HUES48 (cell line): ENCODE results near the gene PRKCE.

Source experiments
- H3K27ac ChIP-seq: one replicate; pipeline ENCODE4 v1.7.0; 2013; ENCODE audit warnings: low read depth, low read length, inconsistent platforms
- H3K27me3 ChIP-seq: 2 replicates; pipeline ENCODE4 v1.6.1; 2013; ENCODE audit warnings: mild to moderate bottlenecking, low read length; ENCODE audit not compliant: control insufficient read depth, insufficient read depth
- H3K36me3 ChIP-seq: 2 replicates; pipeline ENCODE4 v1.6.1; 2013; ENCODE audit warnings: low read length; ENCODE audit not compliant: control insufficient read depth, insufficient read depth
- H3K4me1 ChIP-seq: 2 replicates; pipeline ENCODE4 v1.6.1; 2013; ENCODE audit warnings: mild to moderate bottlenecking, low read length; ENCODE audit not compliant: control insufficient read depth, insufficient read depth
- H3K4me3 ChIP-seq: 2 replicates; pipeline ENCODE4 v1.5.1; 2013; ENCODE audit warnings: mild to moderate bottlenecking, low read depth, low read length
- H3K9ac ChIP-seq: 2 replicates; pipeline ENCODE4 v1.6.1; 2013; ENCODE audit warnings: mild to moderate bottlenecking, low read depth, low read length, moderate library complexity
- H3K9me3 ChIP-seq: 2 replicates; pipeline ENCODE4 v1.6.1; 2013; ENCODE audit warnings: low read length; ENCODE audit not compliant: control insufficient read depth, insufficient read depth

Gene PRKCE

DNA sequence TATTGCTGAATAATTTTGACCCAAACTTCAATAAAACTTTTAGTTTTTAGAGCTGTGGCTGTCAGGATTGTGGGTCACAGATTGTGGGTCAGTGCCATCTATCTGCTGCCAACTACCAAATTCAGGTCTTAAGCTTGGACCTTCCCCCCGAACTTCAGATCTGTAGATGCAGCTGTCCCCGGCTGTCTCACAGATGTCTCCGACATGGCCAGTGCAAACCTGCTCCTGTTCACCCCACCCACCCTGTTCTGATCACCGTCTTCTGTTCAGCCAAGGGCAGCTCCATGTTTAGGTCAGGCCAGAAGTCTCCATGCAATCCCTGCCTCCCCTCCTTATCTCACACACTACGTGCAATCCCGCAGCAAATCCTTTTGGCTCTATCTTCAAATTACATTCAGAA, 175.0 kb downstream of the PRKCE start:
- no peaks in the 10 kb centered on the region for H3K4me1 ChIP-seq
- 0 out of 2 replicates have a peak, but pooled peaks cover 5% of the 10 kb centered on the region for H3K9me3 ChIP-seq
- no peak overlapping the region for H3K4me3 ChIP-seq
- no peaks in the 10 kb centered on the region for H3K27me3 ChIP-seq
- H3K36me3 ChIP-seq: no peaks in the 10 kb centered on the region
- H3K9ac ChIP-seq: no peak overlapping the region
- H3K27ac ChIP-seq: no peak overlapping the region

DNA sequence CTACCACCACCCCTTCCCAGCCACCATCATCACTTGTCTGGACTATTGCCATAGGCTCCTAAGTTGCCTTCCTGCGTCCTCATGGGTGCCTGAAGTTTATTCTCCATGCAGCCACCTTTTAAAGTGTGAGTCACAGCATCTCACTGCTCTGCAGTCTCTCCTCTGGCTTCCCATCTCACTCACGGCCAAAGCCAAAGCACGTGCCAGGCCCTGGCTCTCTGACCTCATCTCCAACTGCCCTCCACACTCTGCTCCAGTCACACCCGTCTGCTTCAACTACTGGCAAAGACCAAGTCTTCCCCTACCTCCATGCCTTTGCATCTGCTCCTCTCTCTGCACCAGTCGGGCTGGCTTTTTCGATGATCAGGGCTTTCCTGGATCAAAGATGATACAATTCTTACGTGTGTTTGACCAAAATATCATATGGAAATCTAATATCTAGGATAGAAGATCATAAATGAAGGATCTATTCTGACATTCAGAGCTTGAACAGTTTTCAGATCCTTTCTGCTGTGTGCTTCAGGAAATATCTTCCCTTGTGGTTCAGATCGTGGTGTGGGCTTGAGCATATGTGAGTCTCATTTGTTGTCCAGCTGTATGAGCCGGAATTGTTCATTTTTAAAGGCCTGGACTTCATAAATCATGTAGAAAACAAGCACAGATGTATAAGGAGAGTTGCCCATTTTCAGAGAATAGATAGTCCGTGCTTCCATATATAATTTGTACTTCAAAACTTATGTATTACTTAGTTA, 175.6 kb downstream of the PRKCE start:
- 0 out of 2 replicates have a peak, but pooled peaks cover 5% of the 10 kb centered on the region for H3K9me3 ChIP-seq
- H3K4me3 ChIP-seq: no peak overlapping the region
- no peaks in the 10 kb centered on the region for H3K4me1 ChIP-seq

DNA sequence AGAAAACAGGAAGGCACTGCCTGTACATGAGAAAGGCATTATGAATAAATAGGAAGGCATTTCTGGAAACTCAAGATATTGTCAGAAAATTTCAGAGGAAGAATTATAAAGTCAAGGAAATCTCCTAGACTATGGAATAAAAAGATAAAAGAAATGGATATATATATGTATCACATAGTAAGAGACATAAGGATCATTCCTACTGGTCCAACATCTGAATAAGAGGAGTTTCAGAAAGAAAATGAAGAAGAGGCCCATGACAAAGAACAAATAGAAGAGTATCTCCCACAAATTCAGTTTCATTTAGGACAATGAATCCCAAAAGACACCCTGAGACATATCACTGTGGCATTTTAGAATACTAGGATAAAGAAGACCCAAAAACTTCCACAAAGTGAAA, 178.8 kb downstream of the PRKCE start:
- Histone ChIP-seq H3K9ac (no peak overlapping the region), H3K27me3 (no peaks in the 10 kb centered on the region), H3K27ac (no peak overlapping the region), H3K4me3 (no peak overlapping the region), H3K36me3 (no peaks in the 10 kb centered on the region), H3K4me1 (no peaks in the 10 kb centered on the region), H3K9me3 (0 out of 2 replicates have a peak, but pooled peaks cover 5% of the 10 kb centered on the region)

More for the DNA sequence above, 175.6 kb downstream of the PRKCE start:
- Histone ChIP-seq H3K27me3 (no peaks in the 10 kb centered on the region), H3K36me3 (no peaks in the 10 kb centered on the region), H3K9ac (no peak overlapping the region), H3K27ac (no peak overlapping the region)

DNA sequence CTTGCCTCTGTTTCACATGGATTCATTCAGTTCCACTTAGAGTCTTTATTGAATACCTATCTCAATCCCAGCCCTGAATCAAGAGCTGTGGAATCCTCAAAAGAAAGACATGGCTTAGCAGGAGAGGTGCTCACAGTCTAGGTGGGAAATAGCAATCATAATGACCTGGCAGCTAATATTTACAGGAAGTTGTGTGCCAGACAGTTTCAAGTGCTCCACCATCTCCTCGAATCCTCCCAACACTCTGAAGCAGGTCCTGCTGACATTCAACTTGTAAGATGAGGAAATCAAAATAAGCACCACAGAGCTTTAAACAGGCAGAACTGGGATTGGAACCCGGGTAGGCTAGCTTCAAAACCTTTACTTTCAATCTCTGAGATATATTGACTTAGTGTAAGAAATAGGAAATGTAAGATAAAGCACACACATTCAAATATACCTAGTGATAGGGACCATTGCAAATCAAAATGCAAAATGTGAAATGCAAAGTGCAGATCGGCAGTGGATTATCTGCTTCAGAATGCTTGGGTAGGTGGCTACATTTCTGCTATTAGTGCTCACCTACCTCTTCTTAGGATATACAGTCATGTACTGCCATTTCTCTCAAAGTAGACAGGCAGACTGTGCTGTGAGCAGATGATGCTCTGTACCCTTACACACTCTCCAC, 182.0 kb downstream of the PRKCE start:
- Histone ChIP-seq H3K4me3 (no peak overlapping the region), H3K9me3 (0 out of 2 replicates have a peak, but pooled peaks cover 5% of the 10 kb centered on the region), H3K4me1 (peaks cover 8% of the 10 kb centered on the region; the same call in 1 of the 2 replicates), H3K27me3 (no peaks in the 10 kb centered on the region), H3K9ac (no peak overlapping the region), H3K27ac (no peak overlapping the region), H3K36me3 (no peaks in the 10 kb centered on the region)

DNA sequence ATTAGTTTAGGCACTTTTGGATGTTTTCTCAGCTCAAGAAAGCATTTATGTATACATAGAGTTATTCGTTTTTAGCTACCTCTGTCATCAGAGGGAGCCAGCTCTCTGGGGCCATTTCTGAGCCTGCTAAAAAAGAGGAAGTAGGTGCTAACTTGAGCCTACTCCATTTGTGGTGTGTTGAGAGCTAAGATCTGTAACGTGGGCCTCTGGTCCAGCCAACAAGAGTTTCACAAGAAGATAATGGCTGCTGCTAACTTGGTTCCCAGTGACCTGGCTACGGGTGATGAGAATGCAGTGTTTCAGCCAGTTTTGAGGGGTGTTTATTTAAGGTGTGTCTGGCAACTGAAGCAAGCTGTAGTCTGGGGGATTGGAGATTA, 182.5 kb downstream of the PRKCE start:
- Histone ChIP-seq H3K4me1 (peaks cover 8% of the 10 kb centered on the region; the same call in 1 of the 2 replicates), H3K36me3 (no peaks in the 10 kb centered on the region), H3K9me3 (0 out of 2 replicates have a peak, but pooled peaks cover 5% of the 10 kb centered on the region), H3K4me3 (no peak overlapping the region), H3K27me3 (no peaks in the 10 kb centered on the region), H3K9ac (no peak overlapping the region), H3K27ac (no peak overlapping the region)

DNA sequence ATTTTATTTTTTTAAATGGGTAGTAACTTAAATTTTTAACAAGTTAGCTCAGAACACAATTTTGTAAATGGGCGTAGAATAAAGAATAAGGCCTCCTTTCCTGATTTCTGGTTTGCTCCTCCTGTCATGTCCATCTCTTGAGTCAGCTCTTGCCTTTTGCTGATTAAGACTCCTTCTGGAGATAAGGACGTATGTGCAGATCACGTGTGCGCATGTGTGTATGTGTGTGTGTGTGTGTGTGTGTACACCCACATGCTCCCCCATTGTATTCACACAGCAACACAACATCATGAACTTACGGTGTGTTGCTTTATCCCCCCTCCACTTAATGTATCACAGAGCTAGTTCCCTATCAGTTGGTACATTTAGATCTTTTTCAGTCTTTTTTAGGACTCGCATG, 182.9 kb downstream of the PRKCE start:
- Histone ChIP-seq H3K27ac (no peak overlapping the region), H3K4me1 (peaks cover 8% of the 10 kb centered on the region; the same call in 1 of the 2 replicates), H3K9ac (no peak overlapping the region)

DNA sequence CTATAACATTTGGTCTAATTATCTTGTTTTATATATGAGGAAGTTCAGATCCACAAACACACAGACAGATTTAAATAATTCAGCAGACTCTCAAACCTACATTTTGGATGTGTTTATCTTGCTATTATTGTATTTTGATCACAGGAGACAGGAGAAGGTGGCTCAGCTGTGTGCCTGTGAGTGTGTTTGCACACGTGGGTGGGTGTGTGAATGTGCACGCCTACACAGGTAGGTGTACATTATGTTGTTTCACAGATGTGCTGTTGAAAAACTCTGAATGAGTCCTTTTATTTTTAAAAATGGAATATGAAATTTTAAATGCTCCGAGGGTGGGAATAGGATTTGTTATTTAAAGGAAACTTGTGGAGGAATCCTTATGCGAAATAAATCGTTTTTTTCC, 183.4 kb downstream of the PRKCE start:
- Histone ChIP-seq H3K9ac (no peak overlapping the region), H3K27me3 (no peaks in the 10 kb centered on the region), H3K4me3 (no peak overlapping the region), H3K4me1 (peaks cover 8% of the 10 kb centered on the region; the same call in 1 of the 2 replicates), H3K36me3 (no peaks in the 10 kb centered on the region), H3K27ac (no peak overlapping the region), H3K9me3 (0 out of 2 replicates have a peak, but pooled peaks cover 5% of the 10 kb centered on the region)

More for the DNA sequence above, 182.9 kb downstream of the PRKCE start:
- Histone ChIP-seq H3K9me3 (0 out of 2 replicates have a peak, but pooled peaks cover 5% of the 10 kb centered on the region), H3K27me3 (no peaks in the 10 kb centered on the region), H3K36me3 (no peaks in the 10 kb centered on the region), H3K4me3 (no peak overlapping the region)

DNA sequence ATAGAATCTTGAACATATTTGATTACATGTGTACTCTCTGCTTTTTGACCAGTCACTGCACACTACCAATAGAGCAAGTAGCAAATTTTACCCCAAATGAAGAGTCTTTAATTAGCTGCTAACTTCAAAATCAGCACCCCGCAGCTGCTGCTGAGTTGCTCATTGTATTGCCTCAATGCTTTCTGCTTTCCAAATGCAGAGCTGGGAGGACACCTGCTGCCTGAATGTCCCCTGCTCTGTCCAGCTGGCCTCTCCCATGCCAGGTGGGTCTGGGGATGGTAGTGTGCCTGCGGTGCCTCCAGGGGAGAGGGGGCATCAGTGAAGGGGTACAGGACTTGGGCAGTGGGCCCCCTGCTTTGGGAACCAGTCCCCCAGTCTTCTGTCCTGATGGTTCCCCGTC, 184.8 kb downstream of the PRKCE start:
- no peaks in the 10 kb centered on the region for H3K9me3 ChIP-seq
- no peak overlapping the region for H3K9ac ChIP-seq
- H3K4me1 ChIP-seq: peaks cover 8% of the 10 kb centered on the region; the same call in 1 of the 2 replicates
- no peak overlapping the region for H3K4me3 ChIP-seq
- no peaks in the 10 kb centered on the region for H3K36me3 ChIP-seq
- H3K27me3 ChIP-seq: no peaks in the 10 kb centered on the region
- no peak overlapping the region for H3K27ac ChIP-seq

DNA sequence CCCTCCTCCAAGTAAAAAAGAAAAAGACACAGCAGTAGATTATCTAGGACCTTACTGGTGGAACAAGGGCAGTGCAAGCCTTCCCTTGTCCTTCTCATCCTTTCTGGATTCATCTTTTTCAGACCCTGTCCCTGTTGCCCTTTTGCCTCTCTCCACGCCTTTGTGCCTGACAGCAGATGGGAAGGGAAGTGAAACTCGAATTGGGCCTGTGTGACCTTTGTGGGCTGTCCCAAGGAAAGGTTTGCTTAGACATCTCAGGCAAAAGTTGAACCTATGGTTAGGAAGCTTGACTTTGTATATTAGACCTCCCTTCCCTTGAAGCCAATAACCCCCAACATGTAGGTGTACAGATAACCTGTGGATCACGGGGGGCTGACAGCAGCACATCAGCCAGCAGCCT, 185.3 kb downstream of the PRKCE start:
- Histone ChIP-seq H3K36me3 (no peaks in the 10 kb centered on the region), H3K4me1 (peaks cover 8% of the 10 kb centered on the region; the same call in 1 of the 2 replicates), H3K9ac (no peak overlapping the region), H3K27ac (no peak overlapping the region), H3K4me3 (no peak overlapping the region), H3K9me3 (no peaks in the 10 kb centered on the region), H3K27me3 (no peaks in the 10 kb centered on the region)

DNA sequence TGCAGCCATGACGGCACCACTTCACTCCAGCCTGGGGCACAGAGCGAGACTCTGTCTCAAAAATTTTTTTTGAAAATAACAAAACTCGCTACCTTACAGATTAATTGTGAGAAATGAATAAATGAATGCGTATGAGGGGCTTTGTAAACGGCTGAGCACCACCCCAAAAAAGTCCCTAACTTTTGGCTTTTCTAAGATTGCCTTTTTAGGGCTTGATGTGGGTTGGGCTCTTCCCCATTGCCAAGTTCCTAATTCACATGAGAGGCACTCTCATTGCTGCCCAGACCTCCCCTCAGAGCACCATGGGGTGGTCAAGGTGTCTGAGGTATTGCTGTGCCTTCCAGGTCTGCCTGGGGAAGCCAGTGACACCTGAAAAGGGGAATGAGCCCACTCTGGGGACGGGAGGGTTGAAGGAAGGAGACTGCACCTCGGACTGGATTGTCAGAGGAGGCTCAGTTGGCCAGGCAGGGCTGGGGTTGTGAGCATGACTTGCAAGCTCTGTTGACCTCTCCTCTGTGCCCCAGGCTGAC, 186.4 kb downstream of the PRKCE start:
- Histone ChIP-seq H3K4me1 (peaks cover 8% of the 10 kb centered on the region; the same call in 1 of the 2 replicates), H3K9me3 (no peaks in the 10 kb centered on the region), H3K4me3 (no peak overlapping the region), H3K9ac (no peak overlapping the region), H3K36me3 (no peaks in the 10 kb centered on the region), H3K27ac (no peak overlapping the region), H3K27me3 (no peaks in the 10 kb centered on the region; the same call in 1 of the 2 replicates)
